Keratinocyte (primary cell): ENCODE measurements around the gene LDLRAD4.

Experiments
- EZH2 ChIP-seq: IDR thresholded peaks from one replicate; pipeline ENCODE4 v1.6.1; 2012; ENCODE audit warnings: inconsistent platforms, mild to moderate bottlenecking, low read length, moderate library complexity
- TF ChIP-seq, protein P1 (sequence below), 3 experiments: IDR thresholded peaks in 1 of 3; conservative IDR thresholded peaks in 1 of 3; optimal IDR thresholded peaks in 1 of 3; 2 replicates in 2 of 3; 3 replicates in 1 of 3; pipeline versions ENCODE3 to v1.5.1; 2011; ENCODE audit warnings: low read length in 3 of 3, mild to moderate bottlenecking in 3 of 3, moderate library complexity in 2 of 3, control low read depth in 1 of 3, inconsistent platforms in 1 of 3; ENCODE audit not compliant: insufficient read depth in 2 of 3; ENCODE audit errors: extremely low read depth in 1 of 3

DNA sequence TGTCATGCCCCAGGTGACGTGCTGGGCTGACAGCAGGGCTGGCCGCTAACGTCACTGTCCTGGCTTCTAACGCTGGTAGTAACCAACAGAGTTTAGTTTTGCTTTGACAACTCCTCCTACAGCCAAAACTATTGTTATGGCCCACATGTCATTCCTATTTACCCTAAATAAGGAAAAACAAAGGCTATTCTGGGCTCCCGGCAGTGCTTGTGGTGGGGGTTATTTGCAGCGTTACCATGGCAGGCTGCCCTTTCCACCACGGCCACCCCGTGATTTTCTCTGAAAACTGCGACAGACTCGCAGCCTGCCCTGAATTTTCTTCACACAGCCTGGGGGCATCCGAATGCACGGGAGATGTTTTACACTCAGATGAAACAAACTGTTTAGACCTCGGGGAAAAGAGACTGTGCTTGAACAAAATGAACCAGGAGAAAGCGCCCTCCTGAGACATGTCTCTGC, 392.6 kb downstream of the LDLRAD4 start:
- TF ChIP-seq, protein P1, sequence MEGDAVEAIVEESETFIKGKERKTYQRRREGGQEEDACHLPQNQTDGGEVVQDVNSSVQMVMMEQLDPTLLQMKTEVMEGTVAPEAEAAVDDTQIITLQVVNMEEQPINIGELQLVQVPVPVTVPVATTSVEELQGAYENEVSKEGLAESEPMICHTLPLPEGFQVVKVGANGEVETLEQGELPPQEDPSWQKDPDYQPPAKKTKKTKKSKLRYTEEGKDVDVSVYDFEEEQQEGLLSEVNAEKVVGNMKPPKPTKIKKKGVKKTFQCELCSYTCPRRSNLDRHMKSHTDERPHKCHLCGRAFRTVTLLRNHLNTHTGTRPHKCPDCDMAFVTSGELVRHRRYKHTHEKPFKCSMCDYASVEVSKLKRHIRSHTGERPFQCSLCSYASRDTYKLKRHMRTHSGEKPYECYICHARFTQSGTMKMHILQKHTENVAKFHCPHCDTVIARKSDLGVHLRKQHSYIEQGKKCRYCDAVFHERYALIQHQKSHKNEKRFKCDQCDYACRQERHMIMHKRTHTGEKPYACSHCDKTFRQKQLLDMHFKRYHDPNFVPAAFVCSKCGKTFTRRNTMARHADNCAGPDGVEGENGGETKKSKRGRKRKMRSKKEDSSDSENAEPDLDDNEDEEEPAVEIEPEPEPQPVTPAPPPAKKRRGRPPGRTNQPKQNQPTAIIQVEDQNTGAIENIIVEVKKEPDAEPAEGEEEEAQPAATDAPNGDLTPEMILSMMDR (optimal IDR thresholded peaks at IDR 0.05 in 1 of 3, IDR thresholded peaks at IDR 0.05 in 1 of 3, conservative IDR thresholded peaks at IDR 0.05 in 1 of 3; ENCODE audit: extremely low read depth in 1 of 3, insufficient read depth in 2 of 3, low read length in 3 of 3) = no peak
- TF ChIP-seq EZH2 = no peak
